Measurements from ENCODE around the gene KRT86.

- TF ChIP-seq, protein P1, sequence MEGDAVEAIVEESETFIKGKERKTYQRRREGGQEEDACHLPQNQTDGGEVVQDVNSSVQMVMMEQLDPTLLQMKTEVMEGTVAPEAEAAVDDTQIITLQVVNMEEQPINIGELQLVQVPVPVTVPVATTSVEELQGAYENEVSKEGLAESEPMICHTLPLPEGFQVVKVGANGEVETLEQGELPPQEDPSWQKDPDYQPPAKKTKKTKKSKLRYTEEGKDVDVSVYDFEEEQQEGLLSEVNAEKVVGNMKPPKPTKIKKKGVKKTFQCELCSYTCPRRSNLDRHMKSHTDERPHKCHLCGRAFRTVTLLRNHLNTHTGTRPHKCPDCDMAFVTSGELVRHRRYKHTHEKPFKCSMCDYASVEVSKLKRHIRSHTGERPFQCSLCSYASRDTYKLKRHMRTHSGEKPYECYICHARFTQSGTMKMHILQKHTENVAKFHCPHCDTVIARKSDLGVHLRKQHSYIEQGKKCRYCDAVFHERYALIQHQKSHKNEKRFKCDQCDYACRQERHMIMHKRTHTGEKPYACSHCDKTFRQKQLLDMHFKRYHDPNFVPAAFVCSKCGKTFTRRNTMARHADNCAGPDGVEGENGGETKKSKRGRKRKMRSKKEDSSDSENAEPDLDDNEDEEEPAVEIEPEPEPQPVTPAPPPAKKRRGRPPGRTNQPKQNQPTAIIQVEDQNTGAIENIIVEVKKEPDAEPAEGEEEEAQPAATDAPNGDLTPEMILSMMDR (optimal IDR thresholded peaks at IDR 0.05 in 1 of 3, IDR thresholded peaks at IDR 0.05 in 1 of 3, conservative IDR thresholded peaks at IDR 0.05 in 1 of 3; ENCODE audit: extremely low read depth in 1 of 3, insufficient read depth in 2 of 3, low read length in 3 of 3): no peak
- TF ChIP-seq EZH2 (IDR thresholded peaks at IDR 0.05; ENCODE audit: low read length): no peak
Measured at GRCh38 chr12:52225752-52226151, 48.7 kb upstream of the KRT86 start.

All from keratinocyte (primary cell).